HFF-Myc (cell line): ENCODE measurements around the gene CHSY3.

Source experiments
- DNase-seq: peaks from one replicate; pipeline ENCODE4 v3.0.0-alpha.2; 2011; ENCODE audit warnings: low read depth; ENCODE audit errors: extremely low read depth
- H3K4me3 ChIP-seq: replicated peaks from 2 replicates; pipeline ENCODE4 v1.5.1; 2011; ENCODE audit warnings: low read depth, mild to moderate bottlenecking, control low read depth, low read length
- CTCF ChIP-seq: IDR thresholded peaks from 2 replicates; pipeline ENCODE4 v1.5.1; 2012; ENCODE audit warnings: mild to moderate bottlenecking, low read depth, low read length, control low read depth; ENCODE audit errors: missing control alignments

Gene CHSY3

GRCh38 chr5:130055572-130055971, 151.3 kb downstream of the CHSY3 start:
- DNase-seq = no peak
- TF ChIP-seq CTCF = no peak
- no peak overlapping the region for H3K4me3 ChIP-seq

- no peak for TF ChIP-seq CTCF
- H3K4me3 ChIP-seq = no peak overlapping the region
- DNase-seq = no peak
Measured at GRCh38 chr5:130061746-130062145, 157.5 kb downstream of the CHSY3 start.

GRCh38 chr5:130063603-130064002, 159.3 kb downstream of the CHSY3 start:
- DNase-seq = no peak
- no peak for TF ChIP-seq CTCF
- no peak overlapping the region for H3K4me3 ChIP-seq

GRCh38 chr5:130064484-130064883, 160.2 kb downstream of the CHSY3 start:
- no peak for TF ChIP-seq CTCF
- no peak for DNase-seq
- no peak overlapping the region for H3K4me3 ChIP-seq

- no peak for DNase-seq
- TF ChIP-seq CTCF = no peak
- H3K4me3 ChIP-seq = no peak overlapping the region
Measured at GRCh38 chr5:130065617-130066016, 161.4 kb downstream of the CHSY3 start.

GRCh38 chr5:130066644-130067043, 162.4 kb downstream of the CHSY3 start:
- DNase-seq = no peak
- TF ChIP-seq CTCF = no peak
- no peak overlapping the region for H3K4me3 ChIP-seq

- no peak overlapping the region for H3K4me3 ChIP-seq
- no peak for DNase-seq
- TF ChIP-seq CTCF = no peak
Measured at GRCh38 chr5:130067364-130067763, 163.1 kb downstream of the CHSY3 start.
